ENCODE data around the gene MIDN. TPM values are rescaled to one million over a fixed set of nuclear protein-coding genes. Genes with fewer than 3 reads are reported as not detected.

MIDN gene
- total and polyA plus RNA-seq, 7 donors = 29.2 to 331 (median 147) TPM

DNA sequence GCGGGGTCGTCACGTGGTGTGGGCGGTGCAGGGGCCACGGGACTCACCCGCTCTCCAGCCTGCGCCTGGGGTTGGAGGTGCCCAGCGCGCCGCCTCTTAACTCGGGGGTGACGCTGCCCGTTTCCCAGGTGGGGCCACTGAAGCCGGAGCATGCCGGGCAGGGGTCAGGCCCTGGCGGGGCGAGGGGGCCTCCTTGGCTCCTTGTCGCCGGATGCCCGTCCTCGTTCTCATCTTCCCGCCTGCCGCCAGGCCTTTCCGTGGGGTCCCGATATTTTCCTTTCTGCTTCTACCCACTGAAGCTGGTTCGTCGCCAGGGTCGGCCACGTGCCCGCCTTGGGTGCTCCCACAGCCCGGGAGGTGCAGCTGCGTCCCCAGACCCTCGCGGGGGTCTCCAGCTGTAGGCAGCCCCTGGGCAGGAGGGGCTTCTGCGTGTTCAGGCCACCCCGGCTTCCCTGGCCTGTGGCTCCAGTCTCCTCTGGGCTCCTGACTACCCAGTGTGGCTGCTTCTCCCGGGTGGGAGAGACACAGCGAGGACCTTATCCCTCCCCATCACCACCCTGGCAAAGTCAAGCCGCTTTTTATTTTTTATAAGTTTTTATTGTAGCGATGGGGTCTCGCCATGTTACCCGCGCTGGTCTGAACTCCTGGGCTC lies 27.7 kb downstream of the MIDN start:
- H3K4me1 ChIP-seq = peaks cover 50% of the 10 kb centered on the region
- H3K27me3 ChIP-seq (ENCODE audit: insufficient read depth in 3 of 3, low read length in 2 of 3) = no peaks in the 10 kb centered on the region
- ATAC-seq (peak in 1 of 4 donors; percentile 1), DNase-seq (no peak)
- peaks cover 8 to 79% of the 10 kb centered on the region in 2 donors for H3K36me3 ChIP-seq (ENCODE audit: insufficient read depth in 1 of 2, low read depth in 1 of 2)
- WGBS, 3 donors = 9 to 19% (median 10%) methylated on average over 19 to 43 of the region's 43 CpGs
- H3K27ac ChIP-seq = peak overlapping the region; percentile 99
- no peaks in the 10 kb centered on the region for H3K9me3 ChIP-seq
- intact Hi-C loops (cut with DNase I) = loop anchor here (5.0 to 10.0 kb wide), 4 partner anchors 81 to 139 kb away; partner anchors contain the start of gene NDUFS7 (in 1 of the 2)
- TF ChIP-seq, protein P1, sequence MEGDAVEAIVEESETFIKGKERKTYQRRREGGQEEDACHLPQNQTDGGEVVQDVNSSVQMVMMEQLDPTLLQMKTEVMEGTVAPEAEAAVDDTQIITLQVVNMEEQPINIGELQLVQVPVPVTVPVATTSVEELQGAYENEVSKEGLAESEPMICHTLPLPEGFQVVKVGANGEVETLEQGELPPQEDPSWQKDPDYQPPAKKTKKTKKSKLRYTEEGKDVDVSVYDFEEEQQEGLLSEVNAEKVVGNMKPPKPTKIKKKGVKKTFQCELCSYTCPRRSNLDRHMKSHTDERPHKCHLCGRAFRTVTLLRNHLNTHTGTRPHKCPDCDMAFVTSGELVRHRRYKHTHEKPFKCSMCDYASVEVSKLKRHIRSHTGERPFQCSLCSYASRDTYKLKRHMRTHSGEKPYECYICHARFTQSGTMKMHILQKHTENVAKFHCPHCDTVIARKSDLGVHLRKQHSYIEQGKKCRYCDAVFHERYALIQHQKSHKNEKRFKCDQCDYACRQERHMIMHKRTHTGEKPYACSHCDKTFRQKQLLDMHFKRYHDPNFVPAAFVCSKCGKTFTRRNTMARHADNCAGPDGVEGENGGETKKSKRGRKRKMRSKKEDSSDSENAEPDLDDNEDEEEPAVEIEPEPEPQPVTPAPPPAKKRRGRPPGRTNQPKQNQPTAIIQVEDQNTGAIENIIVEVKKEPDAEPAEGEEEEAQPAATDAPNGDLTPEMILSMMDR (IDR thresholded peaks at IDR 0.05) = no peak
- peak overlapping the region; percentile 87 for H3K4me3 ChIP-seq

DNA sequence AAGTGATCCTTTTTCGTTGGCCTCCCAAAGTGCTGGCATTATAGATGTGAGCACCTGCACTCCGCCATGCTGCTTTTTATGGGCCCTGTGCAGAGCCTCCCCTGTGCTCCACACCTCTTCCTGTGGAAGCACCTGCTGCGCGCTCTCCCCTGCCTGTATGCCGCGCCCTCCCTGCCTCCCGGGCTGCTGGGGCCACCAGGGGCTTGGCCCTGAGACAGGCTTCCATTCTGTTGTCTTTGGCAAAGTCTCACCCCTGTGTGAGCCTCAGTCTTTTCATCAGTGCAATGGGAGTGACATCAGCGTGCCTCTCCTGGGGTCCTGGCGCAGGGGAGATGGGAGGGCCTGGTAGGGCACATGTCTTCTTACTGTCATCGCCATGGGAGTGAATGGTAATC lies 28.2 kb downstream of the MIDN start:
- H3K4me3 ChIP-seq = peak overlapping the region; percentile 87
- H3K4me1 ChIP-seq = peaks cover 44% of the 10 kb centered on the region
- DNase-seq (no peak), ATAC-seq (no peak)
- WGBS, 3 donors = 70 to 77% (median 73%) methylated on average over 10 of the region's 10 CpGs
- no peaks in the 10 kb centered on the region for H3K27me3 ChIP-seq (ENCODE audit: insufficient read depth in 3 of 3, low read length in 2 of 3)
- TF ChIP-seq, protein P1 (IDR thresholded peaks at IDR 0.05) = no peak
- H3K36me3 ChIP-seq (ENCODE audit: insufficient read depth in 1 of 2, low read depth in 1 of 2) = peaks cover 6 to 74% of the 10 kb centered on the region in 2 donors
- no peaks in the 10 kb centered on the region for H3K9me3 ChIP-seq
- H3K27ac ChIP-seq = peak overlapping the region; percentile 99
- intact Hi-C loops (cut with DNase I) = loop anchor here (5.0 to 10.0 kb wide), 4 partner anchors 81 to 138 kb away; partner anchors contain the start of gene NDUFS7 (in 1 of the 2)

DNA sequence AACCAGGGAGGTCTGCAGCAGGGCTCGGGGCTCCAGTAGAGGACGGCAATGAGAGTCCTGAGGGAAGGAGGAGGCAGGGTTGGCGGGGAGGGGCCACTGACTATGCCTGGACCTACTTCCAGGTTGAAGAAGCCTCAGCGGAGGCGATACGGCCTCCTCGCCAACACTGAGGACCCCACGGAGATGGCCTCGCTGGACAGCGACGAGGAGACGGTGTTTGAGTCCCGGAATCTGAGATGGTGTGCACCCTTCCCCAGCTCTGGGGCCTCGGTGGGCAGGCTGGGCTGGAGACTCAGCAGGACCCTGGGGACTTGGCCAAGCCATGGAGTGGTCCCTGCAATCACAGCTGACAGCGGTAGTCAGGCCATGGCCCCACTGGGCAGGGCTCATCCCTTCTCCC lies 28.7 kb downstream of the MIDN start:
- TF ChIP-seq, protein P1 (IDR thresholded peaks at IDR 0.05) = no peak
- ATAC-seq = no peak
- intact Hi-C loops (cut with DNase I) = loop anchor here (5.0 to 10.0 kb wide), 4 partner anchors 80 to 138 kb away; partner anchors contain the start of gene NDUFS7 (in 1 of the 2)
- peak overlapping the region; percentile 87 for H3K4me3 ChIP-seq
- no peak for DNase-seq
- peak overlapping the region; percentile 99 for H3K27ac ChIP-seq
- WGBS, 3 donors = 89 to 92% (median 90%) methylated on average over 15 of the region's 15 CpGs
- peaks cover 4 to 69% of the 10 kb centered on the region in 2 donors for H3K36me3 ChIP-seq (ENCODE audit: insufficient read depth in 1 of 2, low read depth in 1 of 2)
- peaks cover 40% of the 10 kb centered on the region for H3K4me1 ChIP-seq
- no peaks in the 10 kb centered on the region for H3K27me3 ChIP-seq (ENCODE audit: insufficient read depth in 3 of 3, low read length in 2 of 3)
- H3K9me3 ChIP-seq = no peaks in the 10 kb centered on the region

DNA sequence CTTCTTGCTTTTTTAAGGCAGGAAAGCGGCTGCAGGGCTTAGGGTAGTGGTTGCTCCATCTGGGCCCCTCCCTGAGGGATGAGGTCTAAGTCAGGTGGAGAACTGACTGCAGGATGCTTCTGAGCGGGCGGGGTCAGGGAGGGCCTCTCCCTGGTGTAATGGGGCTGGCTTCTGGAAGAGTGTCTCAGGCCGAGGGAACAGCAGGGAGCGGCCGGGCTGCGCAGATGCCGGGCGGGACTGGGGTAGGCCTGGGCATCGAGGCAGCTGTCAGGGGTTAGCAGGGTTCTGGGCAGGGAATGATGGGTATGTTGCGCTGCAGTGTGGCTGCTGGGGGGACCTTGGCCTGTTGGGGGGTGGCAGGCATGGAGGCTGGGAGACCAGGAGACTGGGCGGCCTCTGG lies 29.7 kb downstream of the MIDN start:
- TF ChIP-seq, protein P1 (IDR thresholded peaks at IDR 0.05) = no peak
- Histone ChIP-seq H3K36me3 (ENCODE audit: insufficient read depth in 1 of 2, low read depth in 1 of 2) (peaks cover 4 to 59% of the 10 kb centered on the region in 2 donors), H3K27me3 (ENCODE audit: insufficient read depth in 3 of 3, low read length in 2 of 3) (no peaks in the 10 kb centered on the region), H3K4me1 (peaks cover 30% of the 10 kb centered on the region), H3K27ac (no peak overlapping the region), H3K4me3 (no peak overlapping the region), H3K9me3 (no peaks in the 10 kb centered on the region)
- intact Hi-C loops (cut with DNase I) = loop anchor here (5.0 to 10.0 kb wide), 4 partner anchors 79 to 137 kb away; partner anchors contain the start of gene NDUFS7 (in 1 of the 2)
- DNase-seq (no peak), ATAC-seq (no peak)
- WGBS, 3 donors = 82 to 89% (median 84%) methylated on average over 12 of the region's 12 CpGs

Measured in psoas muscle (tissue), 8 donors.